GM12878 (cell line): Measurements from ENCODE around the gene WDR93.

Experiments used
- CHD4 ChIP-seq: fragments of 200-600 bp; sonication (generic); IDR thresholded peaks from 2 replicates; pipeline ENCODE4 v1.6.1; 2016; ENCODE audit warnings: mild to moderate bottlenecking
- FOXK2 ChIP-seq: fragments of 450-650 bp; IDR thresholded peaks from 2 replicates; pipeline ENCODE4 v1.6.1; 2017; ENCODE audit warnings: mild to moderate bottlenecking, moderate library complexity
- POLR2A ChIP-seq: IDR thresholded peaks from 2 replicates; pipeline ENCODE4 v1.6.1; 2011; ENCODE audit warnings: low read depth, mild to moderate bottlenecking, low read length
- RAD21 ChIP-seq: IDR thresholded peaks from 2 replicates; pipeline ENCODE4 v1.6.1; 2011; ENCODE audit warnings: mild to moderate bottlenecking, low read depth, low read length, moderate library complexity; ENCODE audit not compliant: insufficient read depth
- SREBF2 ChIP-seq: IDR thresholded peaks from 2 replicates; pipeline ENCODE4 v1.6.1; 2012; ENCODE audit warnings: mild to moderate bottlenecking, low read length
- TF ChIP-seq, protein P1 (sequence below): IDR thresholded peaks from 2 replicates; pipeline ENCODE4 v1.6.1; 2012; ENCODE audit warnings: low read depth, low read length, improper control_type of control experiment

DNA sequence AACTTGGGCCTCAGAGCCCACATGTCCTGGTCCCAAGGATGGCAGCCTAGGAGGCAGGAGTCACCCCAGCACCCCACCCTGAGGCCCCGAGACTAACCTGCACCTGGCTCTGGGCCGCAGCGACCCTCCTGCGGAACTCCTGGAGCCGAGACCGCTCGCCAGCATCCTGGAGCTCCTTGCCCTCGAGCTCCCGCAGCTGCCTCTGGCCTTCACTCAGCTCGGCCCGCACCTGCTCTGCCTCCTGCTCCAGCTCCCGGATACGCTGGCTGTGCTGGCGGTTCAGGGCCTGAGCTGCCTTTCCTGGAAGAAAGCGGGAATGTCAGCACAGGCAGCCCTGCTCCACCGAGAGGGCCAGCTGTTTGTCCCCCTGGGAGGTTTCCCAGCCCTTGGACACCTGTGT, 48.5 kb upstream of the WDR93 start:
- TF ChIP-seq RAD21 (no peak), SREBF2 (no peak), CHD4 (no peak), FOXK2 (no peak), POLR2A (no peak)
- TF ChIP-seq, protein P1, sequence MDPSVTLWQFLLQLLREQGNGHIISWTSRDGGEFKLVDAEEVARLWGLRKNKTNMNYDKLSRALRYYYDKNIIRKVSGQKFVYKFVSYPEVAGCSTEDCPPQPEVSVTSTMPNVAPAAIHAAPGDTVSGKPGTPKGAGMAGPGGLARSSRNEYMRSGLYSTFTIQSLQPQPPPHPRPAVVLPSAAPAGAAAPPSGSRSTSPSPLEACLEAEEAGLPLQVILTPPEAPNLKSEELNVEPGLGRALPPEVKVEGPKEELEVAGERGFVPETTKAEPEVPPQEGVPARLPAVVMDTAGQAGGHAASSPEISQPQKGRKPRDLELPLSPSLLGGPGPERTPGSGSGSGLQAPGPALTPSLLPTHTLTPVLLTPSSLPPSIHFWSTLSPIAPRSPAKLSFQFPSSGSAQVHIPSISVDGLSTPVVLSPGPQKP: no peak
